GM21423 (cell line): ENCODE measurements around the gene SH3BGRL2.
"Not testable (repeated sequence)": the region's sequence is repeated elsewhere in the genome, so short reads cannot be mapped to it uniquely, and the experiment has no call there.

ENCODE experiments used
- ATAC-seq: cut with Tn5 transposase; IDR thresholded peaks from one replicate; pipeline ENCODE4 v1.9.1; 2021; ENCODE audit warnings: mild to moderate bottlenecking, moderate library complexity; ENCODE audit not compliant: unreplicated experiment

SH3BGRL2 gene

GRCh38 chr6:79734374-79734773, 103.2 kb downstream of the SH3BGRL2 start:
- no peak for ATAC-seq

- ATAC-seq, result no peak
These were observed 104.1 kb downstream of the SH3BGRL2 start for GRCh38 chr6:79735183-79735582.

GRCh38 chr6:79737172-79737571, 106.0 kb downstream of the SH3BGRL2 start:
- no peak for ATAC-seq

- ATAC-seq, result no peak
These were observed 110.9 kb downstream of the SH3BGRL2 start for GRCh38 chr6:79742030-79742429.

GRCh38 chr6:79745282-79745681, 114.2 kb downstream of the SH3BGRL2 start:
- not testable (repeated sequence) for ATAC-seq

GRCh38 chr6:79746325-79746724, 115.2 kb downstream of the SH3BGRL2 start:
- not testable (repeated sequence) for ATAC-seq

GRCh38 chr6:79750806-79751205, 119.7 kb downstream of the SH3BGRL2 start:
- no peak for ATAC-seq
